GM19240 (cell line): ENCODE data around the gene TTI1.

Experiments used
- DNase-seq: peaks from one replicate; pipeline ENCODE4 v3.0.0; 2011; ENCODE audit warnings: low spot score; ENCODE audit not compliant: insufficient read length

Gene TTI1

DNA sequence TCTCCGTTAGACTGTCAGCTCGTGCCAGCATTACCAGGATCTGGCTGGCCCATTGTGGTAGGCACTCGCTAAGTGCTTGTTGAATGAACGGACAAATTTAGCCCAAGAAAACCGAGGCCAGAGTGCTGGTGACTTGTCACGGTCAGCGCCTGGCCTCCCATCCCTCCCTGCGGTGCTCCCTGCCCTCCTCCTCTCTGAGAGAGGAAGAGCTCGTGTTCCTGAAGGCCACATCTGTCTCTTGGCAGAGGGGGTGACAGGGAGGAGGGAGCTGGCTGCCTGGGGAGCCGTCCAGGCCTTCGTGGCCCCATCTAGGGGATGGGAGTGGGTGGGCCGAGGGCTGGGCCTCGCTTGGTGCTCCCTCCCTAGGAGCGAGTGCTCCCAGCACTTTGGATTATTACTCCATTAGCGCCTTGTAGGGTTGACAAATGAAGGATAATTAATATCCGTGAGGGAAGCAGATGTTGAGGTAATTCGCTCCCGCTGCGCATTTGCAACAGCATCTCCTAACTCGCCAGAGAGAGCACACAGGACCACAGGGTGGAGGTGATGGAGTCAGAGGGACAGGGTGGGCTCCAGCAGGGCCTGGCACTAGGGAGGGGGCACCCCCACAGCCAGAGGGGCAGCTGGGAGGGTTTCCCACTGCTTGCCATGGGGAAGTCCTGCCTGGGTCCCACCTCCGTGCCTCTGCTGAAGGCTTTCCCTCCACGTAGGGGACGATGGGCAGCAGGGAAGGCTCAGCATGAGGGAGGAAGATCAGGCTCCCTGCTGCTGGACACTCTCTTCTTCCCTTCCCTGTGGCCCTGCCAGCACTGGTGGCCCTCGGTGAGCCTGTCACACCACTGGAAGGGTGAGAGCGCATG, 93.3 kb downstream of the TTI1 start:
- DNase-seq: no peak

DNA sequence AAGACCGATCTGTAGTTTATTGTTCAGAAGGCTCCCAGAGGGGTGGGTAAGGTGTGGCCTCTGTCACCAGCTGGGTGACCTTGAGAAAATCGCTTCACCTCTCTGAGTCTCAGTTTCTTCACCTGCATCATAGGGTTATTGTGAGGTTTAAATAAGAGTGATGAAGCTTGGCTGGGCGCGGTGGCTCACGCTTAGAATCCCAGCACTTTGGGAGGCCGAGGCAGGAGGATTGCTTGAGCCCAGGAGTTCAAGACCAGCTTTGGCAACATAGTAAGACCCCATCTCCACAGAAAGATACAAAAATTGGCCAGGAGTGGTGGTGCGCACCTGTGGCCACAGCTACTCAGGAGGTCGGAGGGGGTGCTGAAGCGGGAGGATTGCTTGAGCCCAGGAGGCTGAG, 94.3 kb downstream of the TTI1 start:
- DNase-seq: no peak

DNA sequence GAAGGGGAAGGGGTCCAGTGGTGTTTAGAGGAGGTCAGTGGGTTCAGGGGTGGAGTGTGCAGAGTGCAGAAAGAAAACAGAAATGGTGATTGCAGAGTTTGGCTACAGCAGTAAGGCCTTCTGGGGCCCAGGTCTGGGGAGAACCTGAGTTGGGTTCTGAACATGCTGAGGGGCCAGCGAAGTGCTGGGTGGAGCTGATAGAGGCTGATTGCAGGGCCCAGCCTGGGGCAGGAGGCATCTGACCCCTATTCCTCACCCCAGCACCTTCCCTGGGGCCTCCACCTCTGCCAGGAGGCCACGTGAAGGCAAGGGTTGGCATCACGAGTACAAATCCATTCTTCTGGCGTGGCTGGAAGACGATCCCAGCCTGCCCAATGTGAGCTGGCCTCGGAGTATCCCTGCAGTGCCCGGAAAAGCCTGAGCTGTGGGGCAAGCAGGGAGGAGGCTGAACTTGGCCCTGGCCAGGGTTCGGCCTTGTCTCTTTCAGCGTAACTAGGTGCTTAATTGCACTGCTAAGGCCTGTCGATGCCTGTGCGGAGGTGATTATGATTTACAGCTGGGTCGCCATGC, 95.0 kb downstream of the TTI1 start:
- no peak for DNase-seq

DNA sequence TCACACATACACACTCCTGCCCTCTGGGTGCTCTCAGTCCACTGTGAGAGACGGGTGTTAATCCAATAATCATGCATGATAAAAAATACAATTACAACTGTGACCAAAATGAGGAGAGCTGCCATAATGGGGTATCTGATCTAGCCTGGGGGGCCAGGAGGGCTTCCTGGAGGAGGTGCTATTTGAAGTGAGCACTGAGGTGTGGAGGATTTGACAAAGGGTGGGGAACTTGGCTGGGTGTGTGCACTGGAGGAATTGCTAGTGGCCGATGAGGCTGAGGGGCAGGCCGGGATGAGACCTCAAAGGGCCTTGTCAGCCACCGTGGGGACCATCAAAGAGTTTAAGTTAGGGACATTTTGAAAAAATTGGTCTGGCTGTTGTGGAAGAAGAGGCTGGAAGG, 95.6 kb downstream of the TTI1 start:
- DNase-seq: no peak

DNA sequence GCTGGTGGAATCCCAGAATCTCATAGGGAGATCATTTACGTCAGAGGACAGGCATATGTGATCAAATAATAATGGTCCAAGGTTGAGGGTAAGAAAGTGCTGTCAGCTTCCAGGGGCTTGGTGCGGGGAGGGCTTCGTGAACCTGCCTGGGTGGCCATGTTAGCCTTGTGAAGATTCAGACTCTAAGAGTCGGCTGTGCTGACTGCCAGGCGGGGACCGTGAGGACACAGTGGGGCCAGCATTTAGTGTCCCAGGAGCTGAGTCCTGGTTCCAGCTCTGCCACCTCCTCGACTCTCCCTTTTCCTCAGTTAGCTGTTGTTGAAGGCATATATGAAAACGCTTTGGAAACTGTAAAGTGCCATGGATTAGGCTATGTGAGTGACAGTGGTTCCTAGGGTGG, 96.8 kb downstream of the TTI1 start:
- DNase-seq: no peak

DNA sequence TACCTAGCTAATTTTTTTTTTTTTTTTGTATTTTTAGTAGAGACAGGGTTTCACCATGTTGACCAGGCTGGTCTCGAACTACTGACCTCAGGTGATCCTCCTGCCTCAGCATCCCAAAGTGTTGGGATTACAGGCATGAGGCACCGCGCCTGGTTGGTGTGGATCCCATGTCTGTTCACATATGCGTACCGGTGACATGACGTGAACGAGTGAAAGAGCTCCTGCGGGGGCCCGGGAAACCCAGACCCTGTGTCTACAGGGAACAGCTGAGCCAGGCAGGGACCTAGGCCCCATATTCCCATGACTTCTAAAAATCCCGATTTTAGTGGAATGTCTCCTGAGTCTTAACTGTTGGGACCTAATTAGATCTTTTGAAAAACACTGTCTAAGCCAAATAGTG, 97.2 kb downstream of the TTI1 start:
- DNase-seq: no peak

DNA sequence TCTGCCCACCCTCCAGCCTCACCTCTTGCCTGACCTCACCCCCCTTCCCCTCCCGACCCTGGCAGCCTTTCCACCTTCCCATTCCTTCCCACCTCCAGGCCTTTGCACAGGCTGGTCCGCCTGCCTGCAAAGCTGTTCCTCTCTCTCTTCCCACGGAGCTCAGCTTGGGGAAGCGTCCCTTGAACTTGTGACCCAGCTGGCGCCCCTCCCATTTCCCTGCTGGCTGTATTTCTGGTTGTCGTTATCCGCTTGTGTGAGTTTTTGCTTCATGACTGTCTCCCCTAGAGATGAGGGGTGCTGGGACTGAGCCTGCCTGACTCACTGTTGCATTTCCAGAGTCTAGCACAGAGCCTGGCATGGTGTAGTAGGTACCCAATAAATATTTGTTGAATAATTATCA, 97.8 kb downstream of the TTI1 start:
- no peak for DNase-seq

DNA sequence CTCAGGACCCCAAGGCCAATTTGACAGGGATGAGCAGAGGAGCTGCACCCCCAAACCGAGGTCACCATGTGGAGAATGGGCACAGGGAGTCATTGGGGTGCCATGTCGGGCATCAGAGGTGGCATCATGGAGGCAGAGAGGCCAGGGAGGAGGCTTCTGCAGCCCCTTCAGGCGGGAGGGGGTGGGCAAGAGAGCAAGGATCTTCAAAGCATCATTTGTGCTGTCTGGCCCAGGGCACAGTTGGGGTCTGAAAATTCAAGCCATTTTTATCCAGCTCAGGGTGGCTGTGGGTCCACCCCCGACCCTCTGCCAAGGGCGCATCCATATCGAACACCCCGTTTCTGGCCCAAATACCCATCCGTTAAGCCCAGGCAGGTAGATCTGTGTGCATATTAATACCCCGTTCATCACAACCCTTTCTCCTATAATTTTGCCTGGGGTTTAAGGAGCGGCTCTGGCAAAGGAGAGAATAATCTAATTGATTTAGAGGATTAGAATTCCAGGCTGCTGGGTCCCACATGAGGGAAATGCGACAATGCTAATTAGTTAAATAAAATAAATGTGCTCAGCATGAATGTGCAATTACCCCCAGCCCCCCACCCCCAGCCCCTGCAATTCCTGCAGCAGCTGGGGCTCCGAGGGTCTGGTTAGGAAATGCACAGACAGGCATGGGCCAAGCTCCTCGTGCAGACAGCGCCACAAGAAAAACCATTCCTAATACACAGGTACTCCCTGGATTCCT, 98.5 kb downstream of the TTI1 start:
- DNase-seq: no peak

DNA sequence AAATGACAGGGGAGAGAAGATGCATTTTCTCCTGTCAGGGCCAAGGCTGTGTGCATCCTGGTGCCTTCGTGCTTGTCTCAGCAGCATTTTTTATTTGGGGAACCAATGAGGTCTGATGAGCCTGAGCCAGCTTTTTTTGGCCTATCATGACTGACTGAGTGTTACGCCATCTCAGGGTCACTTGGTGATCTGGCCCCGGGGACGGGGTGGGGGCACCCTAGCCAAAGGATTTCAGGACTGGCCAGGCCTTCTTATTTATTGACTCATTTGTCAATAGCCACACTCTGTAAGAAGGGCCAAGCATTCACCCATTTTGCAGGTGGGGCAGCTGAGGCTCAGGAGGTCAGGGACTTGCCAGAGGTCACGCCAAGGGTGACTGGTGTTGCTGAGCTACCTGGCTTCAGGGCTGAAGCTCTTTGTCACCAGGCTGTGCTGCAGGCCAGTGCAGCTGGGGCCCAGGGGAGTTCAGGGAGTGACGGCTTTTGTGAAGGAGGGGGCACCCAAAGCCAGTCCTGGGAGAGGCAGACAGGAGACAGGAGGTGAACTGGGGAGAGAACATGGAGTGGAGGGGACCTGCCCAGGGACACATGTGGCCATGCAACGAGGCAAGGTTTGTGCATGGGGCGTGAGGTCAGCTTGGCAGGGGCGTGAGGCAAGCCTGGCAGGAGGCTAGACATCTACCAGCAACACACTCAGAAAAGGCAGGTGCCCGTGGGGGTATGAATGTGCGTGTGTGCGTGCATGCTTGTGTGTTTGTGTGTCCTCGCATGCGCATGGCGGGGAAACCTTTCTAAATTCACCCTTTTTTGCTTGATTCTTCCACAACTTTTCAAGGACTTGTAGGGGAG, 99.2 kb downstream of the TTI1 start:
- no peak for DNase-seq
